Stimulated activated CD8-positive, alpha-beta memory T cell treated with anti-CD3 and anti-CD28 coated beads, Interleukin-12 subunit alpha, Interleukin-12 subunit beta, amount 100 ng/mL, for 1 hour (primary cell): Measurements from ENCODE around the gene ZP3.
"Not testable (repeated sequence)": the region's sequence is repeated elsewhere in the genome, so short reads cannot be mapped to it uniquely, and the experiment has no call there.

Experiments
- DNase-seq: peaks from one replicate; pipeline ENCODE4 v3.0.0-alpha.2; 2020; ENCODE audit warnings: low read depth

Gene ZP3

DNA sequence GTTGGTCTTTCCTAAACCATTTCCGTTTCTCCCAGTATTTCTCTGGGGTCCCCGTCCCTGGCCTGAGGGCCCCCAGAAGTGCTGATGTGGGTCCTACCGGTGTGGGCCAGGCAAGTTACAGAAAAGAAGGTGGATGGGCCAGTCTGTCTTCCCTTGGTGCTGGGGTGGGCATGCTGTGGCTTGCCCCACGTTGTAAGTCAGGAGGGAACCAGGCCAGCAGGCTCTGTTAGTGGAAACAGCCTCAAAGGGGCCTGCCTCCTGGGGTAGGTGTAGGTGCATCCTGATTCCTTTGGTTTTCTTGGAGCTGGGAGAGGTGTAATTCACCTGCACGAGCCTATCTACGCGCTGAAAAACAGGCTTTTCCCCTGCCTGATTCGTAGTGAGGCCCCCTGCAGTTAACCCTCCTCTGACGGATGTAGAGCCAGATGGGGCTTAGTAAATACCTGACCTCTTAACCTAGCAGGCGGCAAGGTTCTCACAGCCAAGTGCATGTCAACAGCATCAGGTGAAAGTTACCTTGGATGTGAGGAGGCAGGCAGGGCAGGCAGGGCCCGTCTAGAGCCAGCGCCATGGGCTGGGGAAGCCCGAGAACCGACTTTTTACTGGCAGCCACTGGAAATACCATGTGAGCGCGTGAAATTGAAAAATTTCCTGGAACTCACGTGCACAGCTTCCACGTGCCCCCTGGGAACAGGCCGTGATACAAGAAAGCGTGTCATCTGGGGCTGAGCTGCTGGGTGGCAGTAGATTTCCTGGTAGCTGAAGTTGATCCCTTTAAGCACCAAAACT, 61.3 kb downstream of the ZP3 start:
- not testable (repeated sequence) for DNase-seq

DNA sequence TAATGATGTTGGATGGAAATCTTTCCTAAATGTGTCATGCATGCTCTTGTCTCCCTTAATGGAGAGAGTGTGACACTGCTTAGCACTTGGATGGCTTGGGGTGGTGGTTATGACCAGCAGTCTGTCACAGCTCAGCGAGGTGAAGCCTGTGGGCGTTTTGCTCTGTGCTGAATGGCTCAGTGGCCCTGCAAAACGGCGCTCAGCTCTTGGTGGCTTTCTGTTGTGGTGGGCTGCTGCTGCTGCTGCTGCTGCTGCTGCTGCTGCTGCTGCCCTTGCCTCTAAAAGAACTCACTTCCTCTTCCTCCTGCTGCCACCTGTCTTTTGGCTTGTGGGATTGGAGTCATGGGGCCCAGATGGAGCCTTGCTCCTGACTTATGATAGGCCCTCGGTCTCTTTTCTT, 61.9 kb downstream of the ZP3 start:
- DNase-seq: not testable (repeated sequence)

DNA sequence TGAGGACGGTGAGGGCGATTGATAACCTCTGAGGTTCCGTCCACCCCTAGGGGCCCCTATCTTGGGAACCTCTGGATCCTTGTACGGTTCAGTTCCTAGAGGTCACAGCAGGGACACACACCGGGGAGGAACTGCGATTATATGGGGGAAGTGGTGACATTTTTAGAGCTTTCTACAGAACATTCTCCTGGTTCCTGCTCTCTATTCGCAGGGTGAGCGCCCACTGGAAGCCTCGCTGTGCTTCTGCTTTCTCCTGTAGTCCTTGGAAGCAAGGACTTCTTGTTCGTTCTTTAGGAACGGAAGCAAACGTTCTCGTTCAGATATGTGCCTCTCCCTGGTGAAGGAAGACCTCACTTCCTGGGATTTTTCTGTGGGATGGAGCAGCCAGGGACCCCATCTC, 63.2 kb downstream of the ZP3 start:
- not testable (repeated sequence) for DNase-seq
